ENCODE measurements around the gene ANKFY1.

ANKFY1 gene

DNA sequence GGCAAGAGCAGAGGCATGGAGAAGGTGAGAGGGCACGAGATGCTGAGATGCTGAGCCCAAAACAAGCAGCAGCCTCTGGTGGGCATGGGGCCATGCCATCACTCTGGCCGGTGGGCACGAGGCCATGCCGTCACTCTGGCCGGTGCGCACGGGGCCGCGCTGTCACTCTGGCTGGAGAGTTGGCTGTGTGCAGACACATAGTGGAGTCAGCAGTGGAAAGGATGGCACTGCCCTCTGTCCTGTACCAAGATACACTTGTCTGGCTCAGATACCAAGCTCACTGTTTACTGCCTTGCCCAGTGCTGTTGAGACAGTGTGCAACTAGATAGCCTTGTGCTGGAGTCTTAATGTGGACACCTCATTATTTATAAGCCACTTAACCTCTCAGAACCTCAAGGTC, 75.7 kb downstream of the ANKFY1 start:
- H3K4me3 ChIP-seq (ENCODE audit: low read depth, low read length), result no peak overlapping the region
- TF ChIP-seq, protein P1, sequence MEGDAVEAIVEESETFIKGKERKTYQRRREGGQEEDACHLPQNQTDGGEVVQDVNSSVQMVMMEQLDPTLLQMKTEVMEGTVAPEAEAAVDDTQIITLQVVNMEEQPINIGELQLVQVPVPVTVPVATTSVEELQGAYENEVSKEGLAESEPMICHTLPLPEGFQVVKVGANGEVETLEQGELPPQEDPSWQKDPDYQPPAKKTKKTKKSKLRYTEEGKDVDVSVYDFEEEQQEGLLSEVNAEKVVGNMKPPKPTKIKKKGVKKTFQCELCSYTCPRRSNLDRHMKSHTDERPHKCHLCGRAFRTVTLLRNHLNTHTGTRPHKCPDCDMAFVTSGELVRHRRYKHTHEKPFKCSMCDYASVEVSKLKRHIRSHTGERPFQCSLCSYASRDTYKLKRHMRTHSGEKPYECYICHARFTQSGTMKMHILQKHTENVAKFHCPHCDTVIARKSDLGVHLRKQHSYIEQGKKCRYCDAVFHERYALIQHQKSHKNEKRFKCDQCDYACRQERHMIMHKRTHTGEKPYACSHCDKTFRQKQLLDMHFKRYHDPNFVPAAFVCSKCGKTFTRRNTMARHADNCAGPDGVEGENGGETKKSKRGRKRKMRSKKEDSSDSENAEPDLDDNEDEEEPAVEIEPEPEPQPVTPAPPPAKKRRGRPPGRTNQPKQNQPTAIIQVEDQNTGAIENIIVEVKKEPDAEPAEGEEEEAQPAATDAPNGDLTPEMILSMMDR (IDR thresholded peaks at IDR 0.05; ENCODE audit: low read depth, low read length), result no peak

DNA sequence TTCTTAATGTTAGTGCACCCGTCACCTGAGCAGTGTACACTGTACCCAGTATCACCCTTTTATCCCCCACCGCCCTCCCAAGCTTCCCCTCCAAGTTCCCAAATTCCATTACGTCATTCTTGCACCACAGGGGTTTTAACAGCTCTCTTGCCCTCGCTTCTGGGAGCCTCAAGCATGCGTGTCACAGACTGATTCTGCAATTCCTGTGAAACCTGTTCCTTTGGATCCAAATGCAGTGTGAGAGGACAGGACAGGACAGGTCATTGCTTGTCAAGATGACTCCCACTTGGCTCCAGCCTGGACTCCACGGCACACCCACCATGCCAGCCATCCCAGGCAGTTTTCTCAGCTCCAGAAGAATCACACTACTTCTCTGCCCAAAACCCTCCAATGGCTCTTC, 76.7 kb downstream of the ANKFY1 start:
- TF ChIP-seq, protein P1 (IDR thresholded peaks at IDR 0.05; ENCODE audit: low read depth, low read length), result no peak
- H3K4me3 ChIP-seq (ENCODE audit: low read depth, low read length), result no peak overlapping the region

DNA sequence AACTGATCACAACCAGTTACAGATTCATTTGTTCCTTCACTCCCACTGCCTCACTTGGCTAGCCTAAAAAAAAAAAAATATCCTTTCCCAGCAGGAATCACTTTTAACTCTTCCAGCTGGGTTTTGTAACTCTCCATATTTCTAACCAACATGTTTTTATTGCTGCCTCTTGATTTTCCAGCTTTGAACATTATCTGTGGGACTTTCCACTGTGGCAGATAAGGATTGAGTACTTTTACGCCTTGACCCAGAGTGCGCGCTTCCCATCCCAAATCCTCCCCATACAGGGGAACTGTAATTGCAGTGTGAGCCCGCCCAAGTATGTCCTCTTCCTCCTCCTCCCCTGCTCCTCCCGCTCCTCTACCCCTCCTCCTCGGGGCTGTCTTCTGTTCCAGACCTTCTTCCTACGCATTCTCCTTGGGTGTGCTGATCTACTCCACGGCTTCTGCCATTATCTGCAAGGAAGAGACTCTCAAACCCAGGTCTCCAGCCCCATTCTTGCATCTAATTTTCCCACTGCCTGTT, 77.4 kb downstream of the ANKFY1 start:
- TF ChIP-seq, protein P1 (IDR thresholded peaks at IDR 0.05; ENCODE audit: low read depth, low read length), result no peak
- no peak overlapping the region for H3K4me3 ChIP-seq (ENCODE audit: low read depth, low read length)

DNA sequence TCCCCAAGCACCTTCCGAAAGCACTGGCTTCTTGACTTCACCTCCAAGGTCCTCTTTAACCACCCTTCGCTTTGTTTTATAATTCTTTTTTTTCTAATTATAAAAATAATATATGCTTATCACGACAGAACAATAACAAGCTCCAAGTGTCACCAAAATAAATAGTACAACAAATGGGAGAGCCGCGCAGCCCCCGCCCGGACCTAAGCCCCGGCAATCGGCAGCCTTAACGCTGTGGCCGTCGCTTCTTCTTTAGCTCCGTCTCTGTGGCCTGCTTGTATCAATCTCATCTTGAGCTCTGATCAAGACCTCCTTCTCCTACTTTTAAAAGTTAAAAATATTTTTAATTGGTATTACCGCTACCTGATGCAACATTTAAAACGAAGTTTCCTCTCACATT, 78.1 kb downstream of the ANKFY1 start:
- TF ChIP-seq, protein P1 (IDR thresholded peaks at IDR 0.05; ENCODE audit: low read depth, low read length), result no peak
- H3K4me3 ChIP-seq (ENCODE audit: low read depth, low read length), result no peak overlapping the region

DNA sequence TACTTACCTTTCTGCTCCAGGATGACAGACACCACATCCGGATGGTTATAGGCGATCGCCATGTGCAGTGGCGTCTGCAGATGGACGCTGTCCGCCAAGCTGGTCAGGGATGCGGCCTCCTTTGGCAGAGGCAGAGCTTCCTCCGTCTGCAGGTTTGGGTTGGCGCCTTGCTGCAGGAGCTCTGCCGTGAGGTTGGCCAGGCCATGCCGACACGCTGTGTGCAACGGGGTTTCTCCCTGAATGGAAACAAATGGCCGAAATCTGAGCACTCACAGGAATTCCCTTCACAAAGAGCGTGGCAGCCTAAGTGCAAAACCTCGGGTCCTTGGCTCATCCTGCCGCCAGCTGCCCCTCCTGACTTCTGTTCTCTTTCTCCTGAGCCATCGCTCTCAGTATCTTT, 79.0 kb downstream of the ANKFY1 start:
- TF ChIP-seq, protein P1 (IDR thresholded peaks at IDR 0.05; ENCODE audit: low read depth, low read length), result no peak
- no peak overlapping the region for H3K4me3 ChIP-seq (ENCODE audit: low read depth, low read length)

DNA sequence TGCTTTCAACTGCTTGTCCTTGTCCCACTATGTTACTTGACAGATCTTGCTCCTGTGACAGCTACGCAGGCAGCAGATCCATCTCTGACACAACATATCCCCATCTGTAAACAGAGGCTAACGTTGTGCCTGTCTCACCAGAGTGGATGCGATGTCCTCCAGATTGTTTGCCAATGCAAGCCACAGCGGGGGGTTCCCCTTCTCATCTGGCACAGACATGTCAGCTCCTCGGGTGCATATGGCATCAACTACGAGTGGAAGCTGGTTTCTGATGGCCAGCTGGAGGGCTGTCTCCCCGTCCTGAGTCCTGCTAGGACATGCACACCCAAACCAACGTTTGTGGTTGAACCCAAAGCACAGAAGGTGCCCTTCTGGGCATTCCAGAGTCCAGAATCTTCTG, 81.7 kb downstream of the ANKFY1 start:
- H3K4me3 ChIP-seq (ENCODE audit: low read depth, low read length), result no peak overlapping the region
- TF ChIP-seq, protein P1 (IDR thresholded peaks at IDR 0.05; ENCODE audit: low read depth, low read length), result no peak

DNA sequence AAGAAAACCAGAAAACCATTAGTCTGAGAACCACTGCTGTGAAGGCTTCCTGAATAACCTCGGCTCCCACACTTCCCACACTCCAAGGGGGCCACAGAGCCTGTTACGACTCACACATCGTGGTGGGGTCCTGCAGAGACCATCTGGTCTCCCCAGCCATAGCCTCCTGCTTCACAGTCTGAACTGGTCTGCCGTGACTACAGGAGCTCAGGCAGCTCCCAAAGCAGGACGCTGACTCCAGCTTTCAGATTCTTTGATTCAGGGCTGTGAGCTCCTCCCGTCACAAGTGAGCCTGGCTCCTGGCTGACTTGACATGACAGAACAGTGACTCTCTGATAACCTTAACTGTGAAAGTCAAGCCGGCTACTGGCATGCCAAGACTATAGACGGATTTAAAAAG, 83.0 kb downstream of the ANKFY1 start:
- no peak overlapping the region for H3K4me3 ChIP-seq (ENCODE audit: low read depth, low read length)
- TF ChIP-seq, protein P1 (IDR thresholded peaks at IDR 0.05; ENCODE audit: low read depth, low read length), result no peak

Data from WI38 (cell line).